GM23338 (cell line): Measurements from ENCODE around the gene BNIP5. TPM values are rescaled to one million over a fixed set of nuclear protein-coding genes. Genes with fewer than 3 reads are reported as not detected.

ENCODE experiments used
- ATAC-seq: fragments of 200-7000 bp; cut with Tn5 transposase; 3 replicates; pipeline ENCODE4 v1.9.1; 2020
- DNase-seq: peaks from one replicate; pipeline ENCODE4 v3.0.0-alpha.2; 2015; ENCODE audit warnings: low spot score
- H2AFZ ChIP-seq: fragments of 200-600 bp; sonication (generic); 2 replicates; pipeline ENCODE4 v1.8.0; 2016; ENCODE audit warnings: antibody characterized with exemption, mild to moderate bottlenecking, moderate library complexity
- H3F3A ChIP-seq: fragments of 200-600 bp; sonication (generic); replicated peaks from 2 replicates; pipeline ENCODE4 v1.8.0; 2017; ENCODE audit warnings: antibody characterized with exemption, mixed run types, low read depth
- H3K27ac ChIP-seq: fragments of 200-600 bp; sonication (generic); 2 replicates; pipeline ENCODE4 v1.6.1; 2016; ENCODE audit warnings: low read depth
- H3K27me3 ChIP-seq: fragments of 200-600 bp; sonication (generic); 2 replicates; pipeline ENCODE4 v1.8.0; 2016; ENCODE audit warnings: mild to moderate bottlenecking, mixed run types, moderate library complexity; ENCODE audit not compliant: insufficient read depth
- H3K36me3 ChIP-seq: fragments of 200-600 bp; sonication (generic); 2 replicates; pipeline ENCODE4 v1.8.0; 2016; ENCODE audit warnings: mild to moderate bottlenecking; ENCODE audit not compliant: insufficient read depth
- H3K4me1 ChIP-seq: fragments of 200-600 bp; sonication (generic); 2 replicates; pipeline ENCODE4 v1.8.0; 2016; ENCODE audit warnings: mild to moderate bottlenecking, moderate library complexity; ENCODE audit not compliant: insufficient read depth
- H3K4me2 ChIP-seq: fragments of 200-600 bp; sonication (generic); 2 replicates; pipeline ENCODE4 v1.7.1; 2017; ENCODE audit warnings: mixed run types
- H3K4me3 ChIP-seq: fragments of 200-600 bp; sonication (generic); 2 replicates; pipeline ENCODE4 v1.6.1; 2016; ENCODE audit warnings: mixed run types
- H3K79me2 ChIP-seq: fragments of 200-600 bp; sonication (generic); replicated peaks from 2 replicates; pipeline ENCODE4 v1.8.0; 2017; ENCODE audit warnings: mild to moderate bottlenecking; ENCODE audit not compliant: insufficient read depth
- H3K9me2 ChIP-seq: fragments of 200-600 bp; sonication (generic); 2 replicates; pipeline ENCODE4 v1.8.0; 2017; ENCODE audit not compliant: insufficient read depth
- H4K20me1 ChIP-seq: fragments of 200-600 bp; sonication (generic); replicated peaks from 2 replicates; pipeline ENCODE4 v1.8.0; 2017; ENCODE audit warnings: mild to moderate bottlenecking; ENCODE audit not compliant: insufficient read depth
- H3K27ac Mint-ChIP-seq: 2 replicates; pipeline ENCODE4 v1.8.0; 2020; ENCODE audit warnings: inconsistent platforms, mild to moderate bottlenecking, moderate library complexity, mixed read lengths
- H3K27me3 Mint-ChIP-seq: 3 replicates; pipeline ENCODE4 v1.8.0; 2022; ENCODE audit warnings: low read depth, mild to moderate bottlenecking, moderate library complexity, mixed read lengths, inconsistent platforms; ENCODE audit not compliant: insufficient read depth, poor library complexity
- H3K36me3 Mint-ChIP-seq: 3 replicates; pipeline ENCODE4 v1.8.0; 2021; ENCODE audit warnings: low read depth, mild to moderate bottlenecking, inconsistent platforms, moderate library complexity, mixed read lengths
- H3K4me1 Mint-ChIP-seq: 3 replicates; pipeline ENCODE4 v1.8.0; 2020; ENCODE audit warnings: mild to moderate bottlenecking, inconsistent platforms, mixed read lengths
- H3K4me3 Mint-ChIP-seq: 3 replicates; pipeline ENCODE4 v1.8.0; 2021; ENCODE audit warnings: moderate library complexity, mild to moderate bottlenecking, inconsistent platforms, mixed read lengths
- H3K9me3 Mint-ChIP-seq: 3 replicates; pipeline ENCODE4 v1.8.0; 2020; ENCODE audit warnings: moderate library complexity, mild to moderate bottlenecking, inconsistent platforms, mixed read lengths
- CTCF ChIP-seq, 2 experiments: fragments of 200-600 bp in 1 of 2; sonication (generic) in 1 of 2; conservative IDR thresholded peaks; 2 replicates each; pipeline versions ENCODE4 v1.5.1 to v1.6.1; 2016 to 2017; ENCODE audit warnings: antibody characterized with exemption in 2 of 2, low read depth in 2 of 2, mild to moderate bottlenecking in 2 of 2, moderate library complexity in 1 of 2
- EZH2phosphoT487 ChIP-seq: fragments of 200-600 bp; sonication (generic); IDR thresholded peaks from one replicate; pipeline ENCODE4 v1.8.1; 2018; ENCODE audit warnings: antibody characterized with exemption; ENCODE audit not compliant: unreplicated experiment
- POLR2AphosphoS5 ChIP-seq: IDR thresholded peaks from 2 replicates; pipeline ENCODE4 v1.6.1; 2016; ENCODE audit warnings: antibody characterized with exemption, low read depth
- REST ChIP-seq: IDR thresholded peaks from one replicate; pipeline ENCODE4 v1.6.1; 2018; ENCODE audit warnings: antibody characterized with exemption; ENCODE audit not compliant: unreplicated experiment
- ZNF114 ChIP-seq: fragments of 250-450 bp; sonication (Bioruptor Pico); IDR thresholded peaks from 2 replicates; pipeline ENCODE4 v1.5.0; 2020; ENCODE audit warnings: mild to moderate bottlenecking, moderate library complexity
- polyA plus RNA-seq: library from polyadenylated mRNA; unstranded; fragments of >200 nt; fragmentation: Nextera tagmentation; extraction: Ambion mirVana; gene quantifications from 2 replicates; pipeline ENCODE4 v1.2.1, GENCODE V29; 2016
- total RNA-seq: library from RNA; depleted of rRNA; stranded (reverse); fragments of >200 nt; shearing (Covaris generic); gene quantifications from 2 replicates; pipeline ENCODE4 v1.2.3, GENCODE V29; 2014
- TF ChIP-seq, protein P1 (sequence below): IDR thresholded peaks from 2 replicates; pipeline ENCODE4 v1.6.1; 2016; ENCODE audit warnings: antibody characterized with exemption
- TF ChIP-seq, protein P2 (sequence below): fragments of 250-450 bp; sonication (Bioruptor Pico); IDR thresholded peaks from 2 replicates; pipeline ENCODE4 v1.5.0; 2020; ENCODE audit warnings: mild to moderate bottlenecking, moderate library complexity

The BNIP5 gene
- total and polyA plus RNA-seq, 2 experiments from 2014 or later = not detected

DNA sequence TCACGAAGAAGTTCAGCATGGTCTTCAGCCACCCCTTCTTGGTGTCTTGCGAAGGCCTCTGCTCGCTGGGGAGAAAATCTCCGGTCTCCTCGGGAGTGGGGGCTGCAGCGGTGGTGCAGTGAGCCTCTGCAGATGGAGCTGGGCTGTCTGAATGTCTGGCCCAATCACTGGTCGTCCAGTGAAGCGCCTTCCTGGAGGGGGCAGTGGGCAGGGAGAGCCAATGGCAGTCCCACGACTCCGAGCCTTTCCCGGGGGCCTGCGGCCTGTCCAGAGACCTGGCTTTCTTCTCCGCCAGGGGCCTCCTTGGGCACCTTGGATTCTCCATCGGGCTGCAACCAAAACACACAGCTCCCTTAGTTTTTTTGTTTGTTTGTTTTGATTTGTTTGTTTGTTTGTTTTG is 6.3 kb downstream of the BNIP5 start:
- no peak overlapping the region for H3K4me3 Mint-ChIP-seq
- no peak overlapping the region for H3K27ac ChIP-seq

More for the DNA sequence above, 6.3 kb downstream of the BNIP5 start:
- Histone ChIP-seq H4K20me1 (no peaks in the 10 kb centered on the region), H3F3A (no peaks in the 10 kb centered on the region), H3K79me2 (no peaks in the 10 kb centered on the region), H3K4me1 (no peaks in the 10 kb centered on the region; the same call in 1 of the 2 replicates), H3K36me3 (no peaks in the 10 kb centered on the region), H3K27me3 (no peaks in the 10 kb centered on the region), H3K4me2 (no peak overlapping the region), H3K4me3 (no peak overlapping the region), H2AFZ (peak overlapping the region; percentile 84), H3K9me2 (no peaks in the 10 kb centered on the region)
- Mint-ChIP-seq H3K27me3 (peaks cover 20% of the 10 kb centered on the region), H3K4me1 (peaks cover 42% of the 10 kb centered on the region), H3K36me3 (no peaks in the 10 kb centered on the region; the same call in 2 of the 3 replicates), H3K27ac (no peak overlapping the region), H3K9me3 (no peaks in the 10 kb centered on the region; the same call in 2 of the 3 replicates)
- ATAC-seq (peak; percentile 14; the same call in 2 of the 3 replicates), DNase-seq (no peak)
- TF ChIP-seq REST (no peak), ZNF114 (CRISPR knock-in tag) (no peak), POLR2AphosphoS5 (no peak), CTCF (conservative IDR thresholded peaks at IDR 0.05; ENCODE audit: low read depth in 2 of 2) (no peak), EZH2phosphoT487 (no peak)
- TF ChIP-seq, protein P1, sequence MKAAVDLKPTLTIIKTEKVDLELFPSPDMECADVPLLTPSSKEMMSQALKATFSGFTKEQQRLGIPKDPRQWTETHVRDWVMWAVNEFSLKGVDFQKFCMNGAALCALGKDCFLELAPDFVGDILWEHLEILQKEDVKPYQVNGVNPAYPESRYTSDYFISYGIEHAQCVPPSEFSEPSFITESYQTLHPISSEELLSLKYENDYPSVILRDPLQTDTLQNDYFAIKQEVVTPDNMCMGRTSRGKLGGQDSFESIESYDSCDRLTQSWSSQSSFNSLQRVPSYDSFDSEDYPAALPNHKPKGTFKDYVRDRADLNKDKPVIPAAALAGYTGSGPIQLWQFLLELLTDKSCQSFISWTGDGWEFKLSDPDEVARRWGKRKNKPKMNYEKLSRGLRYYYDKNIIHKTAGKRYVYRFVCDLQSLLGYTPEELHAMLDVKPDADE = no peak
- TF ChIP-seq, protein P2, sequence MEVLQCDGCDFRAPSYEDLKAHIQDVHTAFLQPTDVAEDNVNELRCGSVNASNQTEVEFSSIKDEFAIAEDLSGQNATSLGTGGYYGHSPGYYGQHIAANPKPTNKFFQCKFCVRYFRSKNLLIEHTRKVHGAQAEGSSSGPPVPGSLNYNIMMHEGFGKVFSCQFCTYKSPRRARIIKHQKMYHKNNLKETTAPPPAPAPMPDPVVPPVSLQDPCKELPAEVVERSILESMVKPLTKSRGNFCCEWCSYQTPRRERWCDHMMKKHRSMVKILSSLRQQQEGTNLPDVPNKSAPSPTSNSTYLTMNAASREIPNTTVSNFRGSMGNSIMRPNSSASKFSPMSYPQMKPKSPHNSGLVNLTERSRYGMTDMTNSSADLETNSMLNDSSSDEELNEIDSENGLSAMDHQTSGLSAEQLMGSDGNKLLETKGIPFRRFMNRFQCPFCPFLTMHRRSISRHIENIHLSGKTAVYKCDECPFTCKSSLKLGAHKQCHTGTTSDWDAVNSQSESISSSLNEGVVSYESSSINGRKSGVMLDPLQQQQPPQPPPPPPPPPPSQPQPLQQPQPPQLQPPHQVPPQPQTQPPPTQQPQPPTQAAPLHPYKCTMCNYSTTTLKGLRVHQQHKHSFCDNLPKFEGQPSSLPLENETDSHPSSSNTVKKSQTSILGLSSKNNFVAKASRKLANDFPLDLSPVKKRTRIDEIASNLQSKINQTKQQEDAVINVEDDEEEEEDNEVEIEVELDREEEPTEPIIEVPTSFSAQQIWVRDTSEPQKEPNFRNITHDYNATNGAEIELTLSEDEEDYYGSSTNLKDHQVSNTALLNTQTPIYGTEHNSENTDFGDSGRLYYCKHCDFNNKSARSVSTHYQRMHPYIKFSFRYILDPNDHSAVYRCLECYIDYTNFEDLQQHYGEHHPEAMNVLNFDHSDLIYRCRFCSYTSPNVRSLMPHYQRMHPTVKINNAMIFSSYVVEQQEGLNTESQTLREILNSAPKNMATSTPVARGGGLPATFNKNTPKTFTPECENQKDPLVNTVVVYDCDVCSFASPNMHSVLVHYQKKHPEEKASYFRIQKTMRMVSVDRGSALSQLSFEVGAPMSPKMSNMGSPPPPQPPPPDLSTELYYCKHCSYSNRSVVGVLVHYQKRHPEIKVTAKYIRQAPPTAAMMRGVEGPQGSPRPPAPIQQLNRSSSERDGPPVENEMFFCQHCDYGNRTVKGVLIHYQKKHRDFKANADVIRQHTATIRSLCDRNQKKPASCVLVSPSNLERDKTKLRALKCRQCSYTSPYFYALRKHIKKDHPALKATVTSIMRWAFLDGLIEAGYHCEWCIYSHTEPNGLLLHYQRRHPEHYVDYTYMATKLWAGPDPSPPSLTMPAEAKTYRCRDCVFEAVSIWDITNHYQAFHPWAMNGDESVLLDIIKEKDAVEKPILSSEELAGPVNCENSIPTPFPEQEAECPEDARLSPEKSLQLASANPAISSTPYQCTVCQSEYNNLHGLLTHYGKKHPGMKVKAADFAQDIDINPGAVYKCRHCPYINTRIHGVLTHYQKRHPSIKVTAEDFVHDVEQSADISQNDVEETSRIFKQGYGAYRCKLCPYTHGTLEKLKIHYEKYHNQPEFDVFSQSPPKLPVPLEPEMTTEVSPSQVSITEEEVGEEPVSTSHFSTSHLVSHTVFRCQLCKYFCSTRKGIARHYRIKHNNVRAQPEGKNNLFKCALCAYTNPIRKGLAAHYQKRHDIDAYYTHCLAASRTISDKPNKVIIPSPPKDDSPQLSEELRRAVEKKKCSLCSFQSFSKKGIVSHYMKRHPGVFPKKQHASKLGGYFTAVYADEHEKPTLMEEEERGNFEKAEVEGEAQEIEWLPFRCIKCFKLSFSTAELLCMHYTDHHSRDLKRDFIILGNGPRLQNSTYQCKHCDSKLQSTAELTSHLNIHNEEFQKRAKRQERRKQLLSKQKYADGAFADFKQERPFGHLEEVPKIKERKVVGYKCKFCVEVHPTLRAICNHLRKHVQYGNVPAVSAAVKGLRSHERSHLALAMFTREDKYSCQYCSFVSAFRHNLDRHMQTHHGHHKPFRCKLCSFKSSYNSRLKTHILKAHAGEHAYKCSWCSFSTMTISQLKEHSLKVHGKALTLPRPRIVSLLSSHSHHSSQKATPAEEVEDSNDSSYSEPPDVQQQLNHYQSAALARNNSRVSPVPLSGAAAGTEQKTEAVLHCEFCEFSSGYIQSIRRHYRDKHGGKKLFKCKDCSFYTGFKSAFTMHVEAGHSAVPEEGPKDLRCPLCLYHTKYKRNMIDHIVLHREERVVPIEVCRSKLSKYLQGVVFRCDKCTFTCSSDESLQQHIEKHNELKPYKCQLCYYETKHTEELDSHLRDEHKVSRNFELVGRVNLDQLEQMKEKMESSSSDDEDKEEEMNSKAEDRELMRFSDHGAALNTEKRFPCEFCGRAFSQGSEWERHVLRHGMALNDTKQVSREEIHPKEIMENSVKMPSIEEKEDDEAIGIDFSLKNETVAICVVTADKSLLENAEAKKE (CRISPR knock-in tag) = no peak
